K562 (cell line): Measurements from ENCODE around the gene PPT1. TPM values are rescaled to one million over a fixed set of nuclear protein-coding genes. Genes with fewer than 3 reads are reported as not detected.

Source experiments
- AFF1 ChIP-seq, 2 experiments: fragments of 450-650 bp; IDR thresholded peaks; 2 replicates each; pipeline ENCODE4 v1.6.1; 2018; ENCODE audit warnings: mild to moderate bottlenecking in 2 of 2, low read depth in 1 of 2; ENCODE audit not compliant: partially characterized antibody in 2 of 2
- BRF2 ChIP-seq: IDR thresholded peaks from 3 replicates; pipeline ENCODE4 v1.6.1; 2011; ENCODE audit warnings: borderline replicate concordance, mild to moderate bottlenecking; ENCODE audit not compliant: insufficient read length, insufficient read depth
- CTBP1 ChIP-seq: fragments of 450-650 bp; IDR thresholded peaks from 2 replicates; pipeline ENCODE4 v1.6.1; 2016; ENCODE audit warnings: borderline replicate concordance
- E2F3 ChIP-seq: fragments of 250-450 bp; sonication (Bioruptor Pico); IDR thresholded peaks from 2 replicates; pipeline ENCODE4 v1.4.0; 2020; ENCODE audit warnings: mild to moderate bottlenecking
- FOXK1 ChIP-seq: sonication (generic); formaldehyde crosslinking; IDR thresholded peaks from 2 replicates; pipeline ENCODE4 v1.8.0; 2022; ENCODE audit warnings: missing genetic modification reagents, mild to moderate bottlenecking, borderline replicate concordance
- FUS ChIP-seq: fragments of 200-400 bp; formaldehyde crosslinking; optimal IDR thresholded peaks from 2 replicates; pipeline ENCODE3; 2017; ENCODE audit warnings: low read depth, low read length
- GABPB1 ChIP-seq: sonication (generic); formaldehyde crosslinking; IDR thresholded peaks from 2 replicates; pipeline ENCODE4 v1.8.0; 2022; ENCODE audit warnings: mild to moderate bottlenecking, missing genetic modification reagents
- GATAD2B ChIP-seq: fragments of 450-650 bp; IDR thresholded peaks from 2 replicates; pipeline ENCODE4 v1.6.1; 2017; ENCODE audit warnings: mild to moderate bottlenecking, borderline replicate concordance
- GTF2A2 ChIP-seq: IDR thresholded peaks from 2 replicates; pipeline ENCODE4 v1.6.1; 2016; ENCODE audit warnings: mild to moderate bottlenecking, missing genetic modification characterization, missing compliant biosample characterization
- HDAC6 ChIP-seq: IDR thresholded peaks from 2 replicates; pipeline ENCODE4 v1.6.1; 2012; ENCODE audit warnings: low read depth, mild to moderate bottlenecking, control low read depth, inconsistent platforms, low read length, moderate library complexity
- IRF1 ChIP-seq: sonication (generic); formaldehyde crosslinking; IDR thresholded peaks from 2 replicates; pipeline ENCODE4 v1.8.0; 2022; ENCODE audit warnings: missing genetic modification reagents, mild to moderate bottlenecking, borderline replicate concordance
- MEF2A ChIP-seq: IDR thresholded peaks from 2 replicates; pipeline ENCODE4 v1.6.1; 2011; ENCODE audit warnings: low read depth, mild to moderate bottlenecking, low read length, moderate library complexity; ENCODE audit not compliant: control insufficient read depth
- MTF1 ChIP-seq: fragments of 250-450 bp; sonication (Bioruptor Pico); IDR thresholded peaks from 2 replicates; pipeline ENCODE4 v1.9.0; 2021; ENCODE audit warnings: moderate library complexity, mild to moderate bottlenecking, inconsistent platforms, borderline replicate concordance
- RB1 ChIP-seq: fragments of 450-650 bp; IDR thresholded peaks from 2 replicates; pipeline ENCODE4 v1.6.1; 2017; ENCODE audit warnings: low read depth, mild to moderate bottlenecking
- RBM17 ChIP-seq: fragments of 200-400 bp; formaldehyde crosslinking; IDR thresholded peaks from 2 replicates; pipeline ENCODE4 v1.6.1; 2017; ENCODE audit warnings: low read depth, mild to moderate bottlenecking, low read length, borderline replicate concordance
- SMAD4 ChIP-seq: fragments of 250-450 bp; sonication (Bioruptor Pico); conservative IDR thresholded peaks from 2 replicates; pipeline ENCODE4 v1.8.0; 2021; ENCODE audit warnings: inconsistent platforms, mild to moderate bottlenecking, moderate library complexity
- SMARCA5 ChIP-seq: fragments of 450-650 bp; IDR thresholded peaks from 2 replicates; pipeline ENCODE4 v1.6.1; 2016
- ZNF3 ChIP-seq: fragments of 250-450 bp; sonication (Bioruptor Pico); IDR thresholded peaks from 2 replicates; pipeline ENCODE4 v1.5.0; 2021; ENCODE audit warnings: mild to moderate bottlenecking, moderate library complexity
- ZNF354B ChIP-seq: fragments of 250-450 bp; sonication (Bioruptor Pico); IDR thresholded peaks from 2 replicates; pipeline ENCODE4 v1.4.0; 2020
- polyA plus RNA-seq, 8 experiments: library from polyadenylated mRNA; depleted of rRNA in 4 of 8; stranded (reverse) in 5 of 8; unstranded in 3 of 8; fragments of >200 nt; fragmentation: Nextera tagmentation in 2 of 8; fragmentation: Illumina TruSeq in 1 of 8; extraction: Ambion mirVana in 2 of 8; extraction: Trizol in 1 of 8; gene quantifications; 2 replicates each; pipeline versions ENCODE4 v1.2.1 to v1.2.3, GENCODE V29; 2011 to 2014; ENCODE audit warnings: inconsistent platforms in 1 of 8, missing spikeins in 1 of 8
- total RNA-seq, 7 experiments: library from RNA; depleted of rRNA in 6 of 7; stranded (reverse); fragments of >200 nt in 6 of 7; fragmentation: Illumina TruSeq in 2 of 7; extraction: Trizol in 2 of 7; gene quantifications; 2 replicates each; pipeline versions ENCODE4 v1.2.1 to v1.2.3, GENCODE V29; 2011 to 2021; ENCODE audit warnings: low replicate concordance in 1 of 7

PPT1 gene
- total and polyA plus RNA-seq, 9 of the 15 experiments (the other 6 are each of a cell fraction or from before 2014, with no cell fraction given): 72.2 to 285 (median 143) TPM

- TF ChIP-seq AFF1 (IDR thresholded peaks at IDR 0.05; ENCODE audit: low read depth in 1 of 2, partially characterized antibody in 2 of 2) (no peak), FOXK1 (CRISPR knock-in tag) (0 out of 2 replicates have a peak, but pooled peaks have one; percentile 39), CTBP1 (no peak), FUS (no peak), RBM17 (no peak), GABPB1 (CRISPR knock-in tag) (no peak), ZNF354B (CRISPR knock-in tag) (peak; percentile 62; the same call in 1 of the 2 replicates), SMARCA5 (no peak), GATAD2B (no peak), MTF1 (0 out of 2 replicates have a peak, but pooled peaks have one; percentile 29), IRF1 (CRISPR knock-in tag) (0 out of 2 replicates have a peak, but pooled peaks have one; percentile 30), RB1 (no peak), GTF2A2 (peak; percentile 81; the same call in 1 of the 2 replicates), MEF2A (no peak), BRF2 (no peak), HDAC6 (no peak), SMAD4 (CRISPR knock-in tag) (peak; percentile 95), E2F3 (peak; percentile 88; the same call in 1 of the 2 replicates), ZNF3 (CRISPR knock-in tag) (0 out of 2 replicates have a peak, but pooled peaks have one; percentile 18)
Observed at GRCh38 chr1:40059960-40060750, 36.9 kb downstream of the PPT1 start (continued).
